Measurements from ENCODE around the gene SHROOM3. TPM values are rescaled to one million over a fixed set of nuclear protein-coding genes. Genes with fewer than 3 reads are reported as not detected.

Gene SHROOM3
- total RNA-seq, 1 donor from 2014 or later: 0.55 TPM

GRCh38 chr4:76831711-76832373 is 396.8 kb downstream of the SHROOM3 start:
- no peak for DNase-seq
- TF ChIP-seq, protein P1, sequence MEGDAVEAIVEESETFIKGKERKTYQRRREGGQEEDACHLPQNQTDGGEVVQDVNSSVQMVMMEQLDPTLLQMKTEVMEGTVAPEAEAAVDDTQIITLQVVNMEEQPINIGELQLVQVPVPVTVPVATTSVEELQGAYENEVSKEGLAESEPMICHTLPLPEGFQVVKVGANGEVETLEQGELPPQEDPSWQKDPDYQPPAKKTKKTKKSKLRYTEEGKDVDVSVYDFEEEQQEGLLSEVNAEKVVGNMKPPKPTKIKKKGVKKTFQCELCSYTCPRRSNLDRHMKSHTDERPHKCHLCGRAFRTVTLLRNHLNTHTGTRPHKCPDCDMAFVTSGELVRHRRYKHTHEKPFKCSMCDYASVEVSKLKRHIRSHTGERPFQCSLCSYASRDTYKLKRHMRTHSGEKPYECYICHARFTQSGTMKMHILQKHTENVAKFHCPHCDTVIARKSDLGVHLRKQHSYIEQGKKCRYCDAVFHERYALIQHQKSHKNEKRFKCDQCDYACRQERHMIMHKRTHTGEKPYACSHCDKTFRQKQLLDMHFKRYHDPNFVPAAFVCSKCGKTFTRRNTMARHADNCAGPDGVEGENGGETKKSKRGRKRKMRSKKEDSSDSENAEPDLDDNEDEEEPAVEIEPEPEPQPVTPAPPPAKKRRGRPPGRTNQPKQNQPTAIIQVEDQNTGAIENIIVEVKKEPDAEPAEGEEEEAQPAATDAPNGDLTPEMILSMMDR (IDR thresholded peaks at IDR 0.05): no peak
- Mint-ChIP-seq H3K27ac (no peak overlapping the region), H3K4me1 (no peaks in the 10 kb centered on the region), H3K36me3 (ENCODE audit: low read depth) (no peaks in the 10 kb centered on the region), H3K27me3 (peaks cover 2% of the 10 kb centered on the region), H3K4me3 (no peak overlapping the region), H3K9me3 (no peaks in the 10 kb centered on the region)
- no peak for ATAC-seq (ENCODE audit: low read depth)
- ChIA-PET POLR2A (no interaction called here), CTCF (no interaction called here)
- intact Hi-C loops (cut with micrococcal nuclease): no loop called here

Other genes starting within 250 kb of the SHROOM3 start
- gene SCARB2, start 221.4 kb upstream of the SHROOM3 start, total RNA-seq: 17.2 and 21.8 TPM in 2 replicates
- 0.39 TPM in 1 of 2 replicates, not detected in the other for gene FAM47E, start 183.5 kb upstream of the SHROOM3 start, total RNA-seq
- gene STBD1, start 128.5 kb upstream of the SHROOM3 start, total RNA-seq: 0.09 TPM in 1 of 2 replicates, not detected in the other
- gene CCDC158, start 14.1 kb upstream of the SHROOM3 start, total RNA-seq: not detected in 2 replicates

Data from activated B cell treated with CpG ODN at 0.5 μM for 24 hours (primary cell).